Liver (tissue), 3 donors: ENCODE measurements around the gene SCGN.

ENCODE experiments used
- HNF4A ChIP-seq, 2 donors: conservative IDR thresholded peaks; 2 replicates each; pipeline ENCODE4 v1.6.1; 2016; ENCODE audit warnings: antibody characterized with exemption in 2 of 2, mild to moderate bottlenecking in 2 of 2
- RAD21 ChIP-seq, 2 donors: IDR thresholded peaks; 2 replicates each; pipeline ENCODE4 v1.6.1; 2016; ENCODE audit warnings: antibody characterized with exemption in 2 of 2, mild to moderate bottlenecking in 2 of 2
- TF ChIP-seq, protein P1 (sequence below): fragments of 150-350 bp; IDR thresholded peaks from 2 replicates; pipeline ENCODE4 v1.5.1; 2017; ENCODE audit warnings: improper control_type of control experiment, low read depth, low read length; ENCODE audit not compliant: missing input control
- TF ChIP-seq, protein P2 (sequence below): IDR thresholded peaks from 2 replicates; pipeline ENCODE4 v1.6.1; 2016; ENCODE audit warnings: antibody characterized with exemption
- donor health status: healthy.
- donor health status: healthy.

DNA sequence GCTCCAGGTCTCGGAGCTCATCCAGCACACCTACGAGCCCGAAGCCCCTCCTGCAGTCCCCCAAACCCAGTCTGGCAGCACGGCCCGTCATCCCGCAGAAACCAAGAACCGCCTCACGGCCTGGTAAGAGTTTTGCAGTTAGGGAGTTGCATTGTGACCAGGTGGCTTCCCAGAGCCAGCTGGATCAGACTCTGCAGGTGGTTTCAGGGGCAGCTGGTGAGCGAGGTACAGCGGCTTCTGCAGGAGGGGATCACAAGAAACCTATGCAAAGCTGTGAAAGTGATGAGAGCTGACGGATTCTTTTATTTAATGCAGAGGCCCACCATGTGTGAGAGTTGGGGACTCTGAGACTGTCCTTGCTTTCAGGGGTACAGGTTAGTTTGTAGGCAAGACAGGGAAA lies 45.9 kb upstream of the SCGN start:
- TF ChIP-seq, protein P1, sequence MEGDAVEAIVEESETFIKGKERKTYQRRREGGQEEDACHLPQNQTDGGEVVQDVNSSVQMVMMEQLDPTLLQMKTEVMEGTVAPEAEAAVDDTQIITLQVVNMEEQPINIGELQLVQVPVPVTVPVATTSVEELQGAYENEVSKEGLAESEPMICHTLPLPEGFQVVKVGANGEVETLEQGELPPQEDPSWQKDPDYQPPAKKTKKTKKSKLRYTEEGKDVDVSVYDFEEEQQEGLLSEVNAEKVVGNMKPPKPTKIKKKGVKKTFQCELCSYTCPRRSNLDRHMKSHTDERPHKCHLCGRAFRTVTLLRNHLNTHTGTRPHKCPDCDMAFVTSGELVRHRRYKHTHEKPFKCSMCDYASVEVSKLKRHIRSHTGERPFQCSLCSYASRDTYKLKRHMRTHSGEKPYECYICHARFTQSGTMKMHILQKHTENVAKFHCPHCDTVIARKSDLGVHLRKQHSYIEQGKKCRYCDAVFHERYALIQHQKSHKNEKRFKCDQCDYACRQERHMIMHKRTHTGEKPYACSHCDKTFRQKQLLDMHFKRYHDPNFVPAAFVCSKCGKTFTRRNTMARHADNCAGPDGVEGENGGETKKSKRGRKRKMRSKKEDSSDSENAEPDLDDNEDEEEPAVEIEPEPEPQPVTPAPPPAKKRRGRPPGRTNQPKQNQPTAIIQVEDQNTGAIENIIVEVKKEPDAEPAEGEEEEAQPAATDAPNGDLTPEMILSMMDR = no peak
- TF ChIP-seq RAD21 (IDR thresholded peaks at IDR 0.05) (no peak), HNF4A (conservative IDR thresholded peaks at IDR 0.05) (no peak)
- TF ChIP-seq, protein P2, sequence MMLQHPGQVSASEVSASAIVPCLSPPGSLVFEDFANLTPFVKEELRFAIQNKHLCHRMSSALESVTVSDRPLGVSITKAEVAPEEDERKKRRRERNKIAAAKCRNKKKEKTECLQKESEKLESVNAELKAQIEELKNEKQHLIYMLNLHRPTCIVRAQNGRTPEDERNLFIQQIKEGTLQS = no peak
